ENCODE results near the gene GORASP1.

GORASP1 gene

GRCh38 chr3:39100500-39100886 lies 6.9 kb downstream of the GORASP1 start:
- Mint-ChIP-seq H3K9me3 (no peaks in the 10 kb centered on the region), H3K36me3 (ENCODE audit: low read depth) (peaks cover 21% of the 10 kb centered on the region), H3K4me1 (peaks cover 40% of the 10 kb centered on the region), H3K4me3 (no peak overlapping the region), H3K27ac (no peak overlapping the region), H3K27me3 (ENCODE audit: low read depth) (no peaks in the 10 kb centered on the region)
- no peak for TF ChIP-seq CTCF (IDR thresholded peaks at IDR 0.05; ENCODE audit: unreplicated experiment in 3 of 3)

GRCh38 chr3:39099738-39100499 lies 7.5 kb downstream of the GORASP1 start:
- Mint-ChIP-seq H3K27ac (no peak overlapping the region), H3K36me3 (ENCODE audit: low read depth) (peaks cover 24% of the 10 kb centered on the region), H3K27me3 (ENCODE audit: low read depth) (no peaks in the 10 kb centered on the region), H3K9me3 (no peaks in the 10 kb centered on the region), H3K4me1 (peaks cover 40% of the 10 kb centered on the region), H3K4me3 (no peak overlapping the region)
- no peak for TF ChIP-seq CTCF (IDR thresholded peaks at IDR 0.05; ENCODE audit: unreplicated experiment in 3 of 3)

GRCh38 chr3:39099242-39099641 lies 8.2 kb downstream of the GORASP1 start:
- H3K36me3 Mint-ChIP-seq (ENCODE audit: low read depth), result peaks cover 29% of the 10 kb centered on the region
- no peak overlapping the region for H3K27ac Mint-ChIP-seq
- H3K9me3 Mint-ChIP-seq, result no peaks in the 10 kb centered on the region
- H3K4me1 Mint-ChIP-seq, result peaks cover 42% of the 10 kb centered on the region
- no peak for TF ChIP-seq CTCF (IDR thresholded peaks at IDR 0.05; ENCODE audit: unreplicated experiment in 3 of 3)
- H3K4me3 Mint-ChIP-seq, result no peak overlapping the region
- H3K27me3 Mint-ChIP-seq (ENCODE audit: low read depth), result no peaks in the 10 kb centered on the region

- Mint-ChIP-seq H3K36me3 (ENCODE audit: low read depth) (peaks cover 36% of the 10 kb centered on the region), H3K27ac (no peak overlapping the region), H3K4me1 (peaks cover 39% of the 10 kb centered on the region), H3K27me3 (ENCODE audit: low read depth) (no peaks in the 10 kb centered on the region), H3K9me3 (no peaks in the 10 kb centered on the region), H3K4me3 (no peak overlapping the region)
- no peak for TF ChIP-seq CTCF (IDR thresholded peaks at IDR 0.05; ENCODE audit: unreplicated experiment in 3 of 3)
Measured at GRCh38 chr3:39098473-39099000, 8.9 kb downstream of the GORASP1 start.

GRCh38 chr3:39097716-39098472 lies 9.5 kb downstream of the GORASP1 start:
- Mint-ChIP-seq H3K4me3 (no peak overlapping the region), H3K36me3 (ENCODE audit: low read depth) (peaks cover 38% of the 10 kb centered on the region), H3K27ac (peak overlapping the region in 2 of 3 experiments; percentile 26 to 86), H3K27me3 (ENCODE audit: low read depth) (no peaks in the 10 kb centered on the region), H3K4me1 (peaks cover 36% of the 10 kb centered on the region), H3K9me3 (no peaks in the 10 kb centered on the region)
- TF ChIP-seq CTCF (IDR thresholded peaks at IDR 0.05; ENCODE audit: unreplicated experiment in 3 of 3), result no peak
